SIG-M5 treated with dmso at 0.1 percent for 504 hours (cell line): ENCODE data around the gene CSNK2A2.

ENCODE experiments used
- DNase-seq: peaks from one replicate; lab custom pipeline; 2025; ENCODE audit not compliant: unreplicated experiment; lab: John Stamatoyannopoulos, UW

CSNK2A2 gene

DNA sequence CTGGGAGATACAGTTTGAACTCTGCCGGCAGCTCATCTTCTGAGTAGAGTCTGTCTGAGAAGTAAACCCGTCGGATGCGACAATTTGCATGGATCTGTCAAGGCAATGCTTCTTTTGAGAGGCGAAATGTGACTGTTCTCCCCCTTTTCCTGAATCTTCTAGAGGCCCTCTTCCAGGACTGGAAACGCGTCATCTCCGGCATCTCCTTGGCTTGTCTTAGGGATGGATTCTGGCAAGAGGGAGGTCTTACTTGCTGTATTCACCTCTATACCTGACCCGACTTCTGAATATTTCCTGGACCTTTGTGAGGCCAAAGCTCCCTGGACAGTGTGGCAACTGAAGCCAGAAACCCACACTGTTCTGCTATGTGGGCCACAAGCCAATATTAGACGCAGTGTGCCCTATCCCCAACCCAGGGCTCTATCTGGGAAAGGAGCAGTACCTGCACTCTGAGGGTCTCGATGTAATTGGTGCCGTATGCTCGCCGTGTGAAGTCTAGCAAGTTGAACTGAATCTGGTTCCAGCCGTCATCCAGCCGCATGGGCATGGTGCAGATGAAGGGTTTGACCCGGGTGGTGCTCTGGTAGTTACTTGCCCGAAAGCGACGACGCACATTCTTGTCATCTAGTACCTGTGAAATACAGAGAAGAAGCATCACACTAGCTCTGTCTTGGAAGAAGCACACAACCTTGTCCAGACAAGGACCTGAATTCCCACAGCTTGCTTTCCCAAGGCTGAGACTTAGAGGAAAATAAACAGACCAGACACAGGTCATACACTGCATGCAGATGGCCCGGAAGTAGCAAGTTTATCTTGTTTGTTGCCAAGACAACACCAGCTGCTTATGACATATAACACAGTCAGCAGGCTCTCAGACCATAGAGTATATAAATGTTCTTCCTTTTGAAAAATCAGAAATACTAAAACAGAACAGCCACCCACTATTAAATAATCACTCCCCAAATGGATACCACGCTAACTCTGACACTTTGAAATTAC, 82.8 kb downstream of the CSNK2A2 start:
- no peak for DNase-seq

- DNase-seq = no peak
These were observed 86.6 kb downstream of the CSNK2A2 start for GRCh38 chr16:58111302-58111627.

- no peak for DNase-seq
These were observed 87.2 kb downstream of the CSNK2A2 start for GRCh38 chr16:58110571-58111301.

DNA sequence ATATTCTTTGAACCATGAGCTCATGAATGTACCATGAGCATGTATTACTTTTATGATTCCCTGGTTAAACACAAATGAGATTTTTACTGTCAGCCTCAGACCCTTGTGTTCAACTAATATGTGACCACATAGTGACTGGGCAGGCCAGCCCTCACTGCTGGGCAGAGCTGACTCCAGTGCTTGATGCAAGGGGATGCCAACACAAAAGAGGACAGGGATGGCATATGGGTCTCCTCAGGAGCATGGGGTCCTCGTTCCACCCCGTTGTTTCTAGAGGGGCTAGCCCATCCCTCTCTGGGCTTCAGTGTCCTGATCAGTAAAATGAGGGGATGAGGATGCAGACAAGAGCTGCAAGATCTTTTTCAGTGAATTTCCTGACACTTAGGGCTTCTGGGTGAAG, 88.0 kb downstream of the CSNK2A2 start:
- no peak for DNase-seq

DNA sequence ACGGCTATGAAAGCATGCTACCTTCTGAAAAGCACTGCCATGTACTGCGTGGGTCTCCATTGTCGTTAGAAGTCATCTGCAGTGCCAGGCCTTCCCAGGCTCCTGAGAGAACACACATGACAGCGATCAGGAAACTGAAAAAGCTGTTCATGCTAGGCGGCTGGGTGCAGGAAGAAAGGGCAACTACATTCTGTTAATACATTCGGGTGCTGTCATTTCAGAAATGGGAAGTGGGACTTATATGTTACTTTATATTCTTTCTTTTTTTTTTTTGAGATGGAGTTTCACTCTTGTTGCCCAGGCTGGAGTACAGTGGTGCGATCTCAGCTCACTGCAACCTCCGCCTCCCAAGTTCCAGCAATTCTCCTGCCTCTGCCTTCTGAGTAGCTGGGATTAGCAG, 88.6 kb downstream of the CSNK2A2 start:
- DNase-seq = peak; percentile 48
